ENCODE data around the gene ANKS3.

ANKS3 gene

GRCh38 chr16:4763791-4764190, 29.7 kb upstream of the ANKS3 start:
- H3K9ac ChIP-seq, result peak overlapping the region in 4 of 11 experiments; percentile 2 to 55 (median 30); a peak in 5 of 22 replicates
- H3K4me1 ChIP-seq, result peaks cover 37 to 61% (median 46%) of the 10 kb centered on the region in 10 experiments
- H3K27ac ChIP-seq, result no peak overlapping the region
- H3K27me3 ChIP-seq, result no peaks in the 10 kb centered on the region
- peaks cover 0 to 62% (median 29%) of the 10 kb centered on the region in 11 experiments; a peak in 15 of 22 replicates for H4K20me1 ChIP-seq
- H3K4me3 ChIP-seq, result no peak overlapping the region
- H3K36me3 ChIP-seq, result peaks cover 63 to 70% (median 67%) of the 10 kb centered on the region in 11 experiments
- no peaks in the 10 kb centered on the region for H3K9me3 ChIP-seq (replicated peaks in 1 of 11)
- H3K4me2 ChIP-seq, result 0 out of 22 replicates have a peak overlapping the region, but pooled peaks of 1 of the 11 experiments have one; percentile 2
- no peak for TF ChIP-seq Cebpa-rat (IDR thresholded peaks at IDR 0.05)

- peak overlapping the region in 8 of 11 experiments; percentile 20 to 39 (median 32); a peak in 11 of 22 replicates for H3K4me2 ChIP-seq
- H3K36me3 ChIP-seq, result peaks cover 72 to 86% (median 81%) of the 10 kb centered on the region in 11 experiments
- no peaks in the 10 kb centered on the region for H3K27me3 ChIP-seq
- H3K9me3 ChIP-seq (replicated peaks in 1 of 11), result no peaks in the 10 kb centered on the region
- H3K4me1 ChIP-seq, result peaks cover 27 to 47% (median 33%) of the 10 kb centered on the region in 10 experiments
- H3K4me3 ChIP-seq, result no peak overlapping the region
- peak overlapping the region in 10 of 11 experiments; percentile 11 to 56 (median 42); a peak in 12 of 22 replicates for H3K9ac ChIP-seq
- H4K20me1 ChIP-seq, result peaks cover 0 to 62% (median 29%) of the 10 kb centered on the region in 11 experiments; a peak in 15 of 22 replicates
- TF ChIP-seq Cebpa-rat (IDR thresholded peaks at IDR 0.05), result no peak
- 0 out of 22 replicates have a peak overlapping the region, but pooled peaks of 1 of the 11 experiments have one; percentile 4 for H3K27ac ChIP-seq
Measured at GRCh38 chr16:4762205-4762604, 28.1 kb upstream of the ANKS3 start.

GRCh38 chr16:4760221-4760910, 26.3 kb upstream of the ANKS3 start:
- Histone ChIP-seq H3K4me1 (peaks cover 17 to 36% (median 22%) of the 10 kb centered on the region in 10 experiments), H3K9ac (no peak overlapping the region), H3K27ac (no peak overlapping the region), H3K4me3 (no peak overlapping the region), H3K4me2 (no peak overlapping the region), H3K27me3 (no peaks in the 10 kb centered on the region), H3K36me3 (peaks cover 83 to 100% (median 96%) of the 10 kb centered on the region in 11 experiments), H3K9me3 (replicated peaks in 1 of 11) (peaks cover 0 to 8% (median 7%) of the 10 kb centered on the region in 11 experiments; a peak in 17 of 22 replicates), H4K20me1 (peaks cover 0 to 54% (median 26%) of the 10 kb centered on the region in 11 experiments; a peak in 15 of 22 replicates)
- no peak for TF ChIP-seq Cebpa-rat (IDR thresholded peaks at IDR 0.05)

GRCh38 chr16:4755687-4756086, 21.6 kb upstream of the ANKS3 start:
- H3K9me3 ChIP-seq (replicated peaks in 1 of 11), result peaks cover 0 to 15% (median 13%) of the 10 kb centered on the region in 11 experiments; a peak in 18 of 22 replicates
- H3K4me2 ChIP-seq, result no peak overlapping the region

GRCh38 chr16:4754865-4755264, 20.8 kb upstream of the ANKS3 start:
- no peaks in the 10 kb centered on the region for H3K27me3 ChIP-seq
- H3K36me3 ChIP-seq, result peaks cover 79 to 100% (median 94%) of the 10 kb centered on the region in 11 experiments
- H3K4me2 ChIP-seq, result no peak overlapping the region
- TF ChIP-seq Cebpa-rat (IDR thresholded peaks at IDR 0.05), result no peak
- no peak overlapping the region for H3K4me3 ChIP-seq
- no peak overlapping the region for H3K27ac ChIP-seq
- H3K9ac ChIP-seq, result no peak overlapping the region
- H3K4me1 ChIP-seq, result peaks cover 0 to 13% (median 2%) of the 10 kb centered on the region in 10 experiments; a peak in 11 of 20 replicates
- peaks cover 0 to 47% (median 30%) of the 10 kb centered on the region in 11 experiments; a peak in 13 of 22 replicates for H4K20me1 ChIP-seq
- H3K9me3 ChIP-seq (replicated peaks in 1 of 11), result peaks cover 0 to 15% (median 13%) of the 10 kb centered on the region in 11 experiments; a peak in 18 of 22 replicates

More at GRCh38 chr16:4755687-4756086, 21.6 kb upstream of the ANKS3 start:
- no peak overlapping the region for H3K4me3 ChIP-seq
- H3K27ac ChIP-seq, result no peak overlapping the region
- H3K9ac ChIP-seq, result no peak overlapping the region
- H3K27me3 ChIP-seq, result no peaks in the 10 kb centered on the region
- H4K20me1 ChIP-seq, result peaks cover 0 to 52% (median 33%) of the 10 kb centered on the region in 11 experiments; a peak in 13 of 22 replicates
- peaks cover 0 to 9% (median 0%) of the 10 kb centered on the region in 10 experiments; a peak in 5 of 20 replicates for H3K4me1 ChIP-seq
- H3K36me3 ChIP-seq, result peaks cover 86 to 100% (median 99%) of the 10 kb centered on the region in 11 experiments
- no peak for TF ChIP-seq Cebpa-rat (IDR thresholded peaks at IDR 0.05)

GRCh38 chr16:4753227-4753626, 19.2 kb upstream of the ANKS3 start:
- H3K4me2 ChIP-seq, result 0 out of 22 replicates have a peak overlapping the region, but pooled peaks of 1 of the 11 experiments have one; percentile 34
- H3K36me3 ChIP-seq, result peaks cover 63 to 91% (median 80%) of the 10 kb centered on the region in 11 experiments
- H3K27me3 ChIP-seq, result no peaks in the 10 kb centered on the region
- no peak overlapping the region for H3K4me3 ChIP-seq
- no peak overlapping the region for H3K9ac ChIP-seq
- no peak for TF ChIP-seq Cebpa-rat (IDR thresholded peaks at IDR 0.05)
- peaks cover 0 to 15% (median 13%) of the 10 kb centered on the region in 11 experiments; a peak in 18 of 22 replicates for H3K9me3 ChIP-seq (replicated peaks in 1 of 11)
- peaks cover 0 to 55% (median 35%) of the 10 kb centered on the region in 11 experiments; a peak in 13 of 22 replicates for H4K20me1 ChIP-seq
- H3K27ac ChIP-seq, result no peak overlapping the region
- H3K4me1 ChIP-seq, result peaks cover 8 to 29% (median 19%) of the 10 kb centered on the region in 10 experiments; a peak in 19 of 20 replicates

GRCh38 chr16:4752351-4753100, 18.5 kb upstream of the ANKS3 start:
- Histone ChIP-seq H3K27ac (no peak overlapping the region), H4K20me1 (peaks cover 0 to 60% (median 41%) of the 10 kb centered on the region in 11 experiments; a peak in 15 of 22 replicates), H3K4me3 (no peak overlapping the region), H3K4me1 (peaks cover 15 to 36% (median 26%) of the 10 kb centered on the region in 10 experiments), H3K4me2 (peak overlapping the region in 4 of 11 experiments; percentile 8 to 34 (median 28); a peak in 3 of 22 replicates), H3K27me3 (no peaks in the 10 kb centered on the region), H3K9me3 (replicated peaks in 1 of 11) (peaks cover 0 to 15% (median 13%) of the 10 kb centered on the region in 11 experiments; a peak in 18 of 22 replicates), H3K36me3 (peaks cover 60 to 84% (median 73%) of the 10 kb centered on the region in 11 experiments), H3K9ac (peak overlapping the region in 2 of 11 experiments; percentile 25 to 47; a peak in 2 of 22 replicates)
- no peak for TF ChIP-seq Cebpa-rat (IDR thresholded peaks at IDR 0.05)

GRCh38 chr16:4750896-4751295, 16.8 kb upstream of the ANKS3 start:
- no peak overlapping the region for H3K27ac ChIP-seq
- H3K4me1 ChIP-seq, result peaks cover 22 to 53% (median 42%) of the 10 kb centered on the region in 10 experiments
- no peak overlapping the region for H3K9ac ChIP-seq
- peaks cover 0 to 75% (median 55%) of the 10 kb centered on the region in 11 experiments; a peak in 16 of 22 replicates for H4K20me1 ChIP-seq
- H3K36me3 ChIP-seq, result peaks cover 50 to 67% (median 57%) of the 10 kb centered on the region in 11 experiments
- H3K4me3 ChIP-seq, result no peak overlapping the region
- peaks cover 0 to 12% (median 11%) of the 10 kb centered on the region in 11 experiments; a peak in 18 of 22 replicates for H3K9me3 ChIP-seq (replicated peaks in 1 of 11)
- no peak for TF ChIP-seq Cebpa-rat (IDR thresholded peaks at IDR 0.05)
- H3K4me2 ChIP-seq, result no peak overlapping the region
- H3K27me3 ChIP-seq, result no peaks in the 10 kb centered on the region

Data from BLaER1 treated with 17β-estradiol and CSF1 and Interleukin-3, amounts not matched to agents 10 nM and 100 nM (cell line).